Measurements from ENCODE around the gene DAB2IP.

DAB2IP gene

DNA sequence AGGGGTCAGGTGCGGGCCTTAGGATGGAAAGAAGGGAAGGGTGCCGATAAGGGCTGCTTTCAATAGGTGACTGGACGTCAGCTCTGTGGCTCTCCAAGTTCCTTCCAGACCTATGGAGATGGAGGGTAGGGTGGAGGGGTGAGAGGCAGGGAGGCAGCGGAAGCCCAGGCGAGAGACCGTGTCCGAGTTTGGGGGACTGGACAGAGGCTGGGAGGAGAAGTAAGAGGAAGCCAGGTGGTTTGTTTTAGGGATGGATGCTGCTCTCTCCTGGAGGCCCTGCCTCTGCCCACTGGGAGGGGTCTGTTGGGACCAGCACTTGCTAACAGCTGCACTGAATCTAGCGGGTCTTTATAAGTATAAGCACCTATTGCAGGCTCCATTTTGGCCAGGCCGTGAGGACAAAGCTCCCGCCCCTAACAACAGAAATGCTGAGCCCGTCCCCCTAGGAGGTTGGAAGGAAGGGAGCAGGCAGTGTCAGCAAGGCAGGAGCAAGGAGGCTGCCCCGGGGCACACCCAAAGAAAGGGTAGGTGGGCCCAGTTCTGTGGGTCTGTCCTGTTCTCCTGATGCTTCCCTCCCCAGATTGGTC lies 167.5 kb downstream of the DAB2IP start:
- DNase-seq (ENCODE audit: low read depth) = no peak

DNA sequence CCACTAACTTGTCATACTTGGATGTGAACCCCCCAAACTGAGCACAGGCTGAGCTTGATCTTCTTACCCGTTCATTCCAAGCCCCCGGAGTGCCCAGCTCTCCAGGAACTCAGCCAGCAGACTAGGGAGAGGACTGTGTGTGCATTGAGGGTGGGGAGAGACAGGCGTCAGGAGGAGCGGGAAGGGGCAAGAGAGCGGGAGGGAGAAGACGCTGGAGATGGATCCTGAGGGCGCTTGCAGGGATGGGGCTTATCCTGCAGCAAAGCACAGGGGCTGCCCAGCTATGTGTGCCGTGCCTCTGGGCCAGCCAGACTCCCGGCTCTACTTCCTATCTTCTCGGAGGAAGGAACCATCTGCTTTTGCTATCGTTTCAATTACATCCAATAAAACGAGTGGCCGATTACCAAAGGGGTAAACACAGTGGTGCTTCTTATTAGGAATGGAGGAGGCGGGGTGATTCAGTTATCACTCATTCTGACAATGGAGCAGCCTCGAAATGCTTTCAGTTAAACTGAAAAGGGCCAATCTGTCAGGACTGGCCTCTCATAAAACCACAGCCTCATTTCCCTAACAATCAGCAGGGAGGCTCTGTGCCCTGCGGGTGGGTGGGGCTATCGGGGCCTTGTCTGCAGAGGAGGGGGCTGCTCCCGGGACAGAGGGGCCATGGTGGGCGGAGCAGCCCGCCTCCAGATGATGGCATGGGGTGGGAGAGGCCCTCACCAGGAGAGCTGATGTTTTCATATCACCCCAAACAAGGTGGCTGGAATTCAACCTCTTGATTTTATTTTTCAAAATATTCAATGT lies 168.2 kb downstream of the DAB2IP start:
- no peak for DNase-seq (ENCODE audit: low read depth)

DNA sequence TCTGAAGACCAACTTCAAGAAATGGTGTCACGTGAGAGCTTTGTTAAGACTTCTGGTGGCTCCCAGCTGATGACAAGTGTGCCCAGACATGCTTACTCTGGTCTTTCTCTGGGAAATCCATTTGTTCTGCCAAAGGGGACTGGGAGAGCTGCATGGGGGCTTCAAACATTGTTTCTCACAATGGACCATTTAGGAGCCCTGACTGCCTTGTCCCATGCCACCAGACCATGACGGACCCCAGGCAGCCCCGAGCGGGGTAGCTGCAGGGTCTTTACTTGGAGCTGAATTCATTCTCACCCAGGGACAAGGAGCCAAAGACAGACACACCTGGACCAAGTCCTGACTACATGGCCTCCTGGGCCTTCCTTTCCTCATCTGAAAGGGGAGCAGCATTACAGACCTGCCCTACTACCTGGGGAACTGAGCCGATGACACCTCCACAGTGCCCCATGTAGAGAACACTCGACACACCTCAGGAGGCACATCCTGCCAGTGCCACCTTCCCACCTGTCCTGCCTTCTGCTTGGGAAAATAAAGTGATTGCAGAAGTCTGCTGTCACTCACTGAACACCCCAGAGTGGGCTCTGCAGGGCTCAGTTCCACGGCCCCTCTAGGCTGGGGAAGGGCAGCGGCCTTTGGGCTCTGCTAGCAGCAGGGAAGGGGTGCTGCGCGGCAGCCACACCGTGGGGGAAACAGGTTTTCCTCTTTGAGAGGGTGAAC lies 169.0 kb downstream of the DAB2IP start:
- DNase-seq (ENCODE audit: low read depth) = no peak

DNA sequence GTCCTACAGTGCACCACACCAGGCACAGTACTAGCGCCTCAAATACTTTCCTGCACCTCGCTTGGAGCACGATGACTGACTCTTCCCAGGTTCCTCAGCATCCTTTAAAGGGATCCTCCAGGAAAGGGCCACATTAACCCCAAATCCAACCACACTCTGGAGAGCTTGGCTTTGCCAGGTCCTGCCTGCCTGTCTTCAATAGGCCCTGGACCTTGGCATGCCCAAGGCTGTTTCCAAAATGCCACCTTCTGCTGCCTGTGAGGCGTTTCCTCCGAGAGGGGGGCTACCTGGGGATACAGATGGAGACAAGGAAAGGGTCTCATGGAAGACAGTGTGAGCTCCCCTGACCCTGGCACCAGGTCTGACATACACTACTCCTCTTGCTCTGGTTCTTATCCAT lies 169.9 kb downstream of the DAB2IP start:
- no peak for DNase-seq (ENCODE audit: low read depth)

DNA sequence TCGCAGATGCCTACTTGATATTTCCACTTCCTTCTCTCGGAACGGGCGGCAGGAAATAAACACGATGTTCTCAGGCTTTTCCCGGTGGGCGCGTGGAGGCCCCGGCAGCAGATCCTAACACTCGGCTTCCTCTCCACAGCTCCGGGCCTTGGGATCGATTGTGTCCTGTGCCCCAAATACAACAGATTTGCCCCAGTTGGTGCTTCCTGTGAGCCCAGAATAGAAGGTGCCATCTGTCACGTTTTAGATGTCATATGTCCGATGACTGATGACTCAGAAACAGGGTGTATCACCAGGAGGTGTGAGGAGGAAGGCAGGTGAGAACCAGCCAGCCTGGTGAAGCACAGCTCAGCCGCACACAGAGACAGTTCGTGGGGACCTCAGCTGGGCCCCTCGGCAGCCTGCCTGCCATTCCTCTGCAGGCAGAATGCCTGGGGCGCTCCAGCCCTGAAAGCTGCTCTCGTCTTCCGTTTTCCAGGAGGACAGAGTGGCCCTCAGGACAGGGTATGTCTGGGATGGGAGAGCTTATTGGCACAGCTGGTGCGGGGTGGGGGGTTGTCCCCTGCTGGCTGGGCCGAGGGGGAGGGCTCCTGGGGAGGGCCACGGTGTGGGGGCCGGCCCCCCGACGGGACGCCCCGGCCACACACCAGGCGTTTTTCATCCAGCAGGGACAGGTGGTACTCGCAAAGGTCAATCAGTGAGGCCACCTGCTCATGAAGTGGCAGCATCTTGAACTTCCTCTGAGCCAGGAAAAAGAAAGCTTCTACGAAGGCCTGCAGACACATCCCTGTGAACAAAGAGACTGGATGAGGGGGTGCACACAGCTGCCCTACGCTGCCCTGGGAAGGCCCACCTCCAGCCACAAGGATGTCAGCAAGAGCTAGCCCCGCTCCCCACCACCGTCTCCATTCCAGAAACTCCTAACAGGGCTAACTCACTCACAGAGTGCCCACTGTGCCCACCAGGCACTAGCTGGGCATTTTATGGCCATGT lies 171.0 kb downstream of the DAB2IP start:
- DNase-seq (ENCODE audit: low read depth) = no peak

DNA sequence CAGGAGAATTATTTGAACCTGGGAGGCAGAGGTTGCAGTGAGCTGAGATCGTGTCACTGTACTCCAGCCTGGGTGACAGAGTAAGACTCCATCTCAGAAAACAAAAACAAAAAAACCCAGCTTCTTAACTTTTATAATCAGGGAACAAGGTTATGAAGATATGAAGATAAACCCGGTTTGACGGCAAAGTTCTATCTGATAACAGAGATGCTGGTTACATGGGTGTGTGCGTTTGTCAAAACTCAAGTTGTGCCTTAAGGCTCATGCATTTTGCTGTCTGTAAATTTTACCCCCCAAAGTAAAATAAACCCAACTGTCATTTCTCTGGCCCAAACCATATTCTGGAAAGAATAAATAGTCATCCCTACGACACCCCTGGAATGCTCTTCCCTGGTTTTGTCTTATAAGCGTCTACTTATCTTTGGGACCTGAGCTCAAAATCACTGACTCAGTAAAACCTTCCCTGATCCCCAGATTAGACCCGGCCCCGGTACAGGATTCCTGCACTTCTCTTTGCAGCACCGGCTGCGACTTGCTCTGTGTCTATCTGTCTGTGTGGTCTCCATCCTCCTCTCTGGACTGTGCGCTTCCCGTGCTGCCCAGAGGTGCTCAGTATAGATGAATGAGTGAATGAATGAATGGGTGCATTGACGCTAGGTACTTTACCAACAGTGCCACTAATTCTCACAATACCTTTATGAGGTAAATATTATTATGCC lies 172.2 kb downstream of the DAB2IP start:
- DNase-seq (ENCODE audit: low read depth) = no peak

DNA sequence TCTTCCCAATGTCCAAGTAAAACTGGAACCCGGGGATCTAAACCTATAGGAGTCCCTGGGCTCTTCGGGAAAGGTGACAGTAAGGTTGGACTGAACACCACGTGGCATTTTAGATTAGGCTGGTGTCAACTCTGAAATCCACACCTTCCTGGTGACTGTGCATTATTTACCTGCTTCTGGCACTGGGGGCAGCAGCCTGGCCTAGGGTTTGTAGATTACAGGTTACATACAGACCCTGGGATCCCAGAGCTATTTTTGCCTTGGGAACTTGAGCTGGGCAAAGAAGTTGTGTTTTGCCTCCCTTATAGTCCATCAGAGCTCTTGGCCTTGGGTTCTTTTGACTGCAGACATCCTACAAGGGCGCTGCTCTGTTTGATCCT lies 173.2 kb downstream of the DAB2IP start:
- DNase-seq (ENCODE audit: low read depth) = no peak

DNA sequence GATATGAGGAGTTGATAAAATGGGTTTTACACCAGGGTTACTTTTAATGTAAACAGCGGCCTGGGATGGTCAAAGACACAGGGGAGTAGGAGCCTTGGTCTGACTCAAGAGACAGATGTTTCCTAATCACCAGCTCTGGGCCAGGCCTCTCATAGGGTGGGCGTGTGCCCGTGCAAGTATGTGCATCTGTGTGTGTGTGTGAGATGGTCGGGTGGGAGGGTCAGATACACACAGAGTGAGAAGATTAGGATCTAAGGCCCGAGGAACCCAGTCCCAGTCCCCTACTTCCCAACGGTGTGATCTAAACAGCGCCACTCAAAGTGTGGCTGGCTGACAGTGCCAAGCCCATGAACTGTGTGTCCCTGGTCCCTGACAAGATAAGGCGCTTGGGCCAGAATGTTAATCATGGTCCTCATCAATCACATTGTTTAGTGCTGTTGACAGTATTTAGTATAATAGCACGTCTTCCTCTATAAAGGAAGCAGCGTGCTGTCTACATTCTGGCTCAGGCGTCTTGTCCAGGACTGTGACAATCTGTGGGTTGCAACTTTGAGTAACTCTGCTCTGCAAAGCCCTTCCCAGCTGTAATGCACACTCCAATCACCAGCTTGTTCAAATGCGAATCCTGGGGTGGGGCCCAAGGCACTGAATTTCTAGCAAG lies 173.7 kb downstream of the DAB2IP start:
- DNase-seq (ENCODE audit: low read depth) = no peak

DNA sequence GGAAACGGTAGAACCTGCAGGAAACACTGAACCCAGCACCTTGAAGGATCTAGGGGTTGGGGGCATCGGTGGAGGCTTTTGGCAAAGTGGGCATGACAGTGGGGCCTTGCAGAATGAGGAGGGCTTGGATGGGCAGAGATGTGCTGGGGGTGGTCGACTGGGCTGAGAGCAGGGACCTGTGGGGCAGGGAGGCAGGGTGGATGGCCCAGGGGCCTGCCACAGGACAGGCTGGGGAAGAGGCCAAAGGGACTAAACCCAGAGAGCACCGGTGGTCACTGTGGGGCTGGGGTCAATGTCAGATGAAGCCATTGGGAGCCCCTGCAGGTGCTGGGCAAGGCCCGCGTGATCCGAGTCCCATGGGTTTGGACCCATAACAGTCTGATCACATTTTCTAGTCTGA lies 175.3 kb downstream of the DAB2IP start:
- no peak for DNase-seq (ENCODE audit: low read depth)

DNA sequence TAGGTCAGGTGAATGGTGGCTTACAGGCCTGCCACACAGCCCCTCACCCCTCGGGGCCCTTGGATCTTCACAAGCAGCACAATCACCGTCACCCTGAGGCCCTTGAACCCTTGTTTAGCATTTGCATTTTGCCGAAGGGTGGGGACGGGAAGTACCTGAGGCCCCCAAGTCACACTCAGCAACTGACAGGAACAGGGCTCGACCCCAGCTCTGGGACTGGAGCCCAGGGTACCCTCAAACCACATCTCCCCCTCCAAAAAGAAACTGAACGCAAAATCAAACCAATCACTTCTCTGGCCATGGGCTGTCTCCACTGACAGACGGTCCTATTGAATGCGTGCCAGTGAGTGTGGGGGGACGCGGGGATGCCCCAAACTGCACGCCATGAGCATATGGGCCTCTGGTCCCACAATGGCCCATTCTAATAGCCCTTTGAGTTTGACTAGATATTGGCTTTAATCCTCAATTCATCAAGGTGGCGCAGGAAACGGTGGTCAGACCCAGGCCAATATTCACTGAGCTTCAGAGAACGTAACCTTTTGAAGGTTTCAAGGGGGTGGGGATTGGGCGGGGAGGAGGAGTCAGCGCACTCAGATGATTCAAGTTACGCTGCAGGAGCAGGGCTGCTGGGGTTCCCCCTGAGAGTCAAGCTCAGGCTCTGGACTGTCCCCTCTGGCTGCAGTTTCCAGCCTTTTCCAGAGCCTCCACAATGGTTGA lies 176.0 kb downstream of the DAB2IP start:
- DNase-seq (ENCODE audit: low read depth) = no peak

DNA sequence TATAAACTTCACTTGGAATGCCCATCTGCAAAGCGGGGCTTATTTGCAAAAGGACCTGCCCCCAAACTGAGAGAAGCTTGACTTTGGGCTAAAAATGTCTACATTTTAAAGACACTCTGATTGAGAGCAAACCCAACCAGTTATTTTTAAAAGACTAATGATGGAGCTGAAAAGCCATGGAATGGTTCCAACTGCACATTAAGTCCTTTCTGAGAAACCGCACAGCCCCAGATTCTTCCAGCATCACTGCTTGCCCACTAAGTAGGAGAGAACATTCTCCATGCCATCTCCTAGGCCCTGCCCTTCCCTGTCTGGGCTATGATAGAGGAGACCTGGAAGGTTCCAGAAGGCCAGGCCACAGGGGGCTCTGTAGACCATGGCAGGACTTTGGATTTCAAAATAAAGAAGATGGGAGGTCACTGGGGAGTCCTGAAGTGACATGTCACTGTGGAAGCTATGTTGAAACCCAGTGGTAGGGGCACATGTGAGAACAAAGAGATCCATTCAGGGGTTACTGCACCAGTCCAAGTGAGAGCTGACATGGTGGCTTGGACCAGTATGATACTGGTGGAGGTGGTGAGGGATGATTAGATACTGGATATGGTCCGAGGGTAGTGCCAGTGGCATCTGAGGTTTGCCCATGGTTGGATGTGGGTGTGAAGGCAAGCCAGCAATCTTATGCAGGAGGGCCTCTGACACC lies 179.2 kb downstream of the DAB2IP start:
- no peak for DNase-seq (ENCODE audit: low read depth)

DNA sequence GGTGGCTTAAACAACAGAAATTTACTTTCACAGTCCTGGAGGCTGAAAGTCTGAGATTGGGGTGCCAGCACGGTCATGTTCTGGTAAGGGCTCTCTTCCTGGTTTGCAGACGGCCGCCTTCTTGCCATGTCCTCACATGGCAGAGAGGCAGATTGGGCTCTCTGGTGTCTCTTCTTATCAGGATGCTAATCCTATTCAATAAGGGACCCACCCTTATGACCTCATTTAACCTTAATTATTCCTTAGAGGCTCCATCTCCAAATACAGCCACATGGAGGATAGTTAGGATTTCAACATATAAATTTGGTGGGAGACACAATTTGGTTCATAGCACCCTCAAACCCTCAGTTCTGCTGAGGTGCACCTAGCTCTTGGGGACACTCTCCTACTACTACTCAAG lies 180.4 kb downstream of the DAB2IP start:
- DNase-seq (ENCODE audit: low read depth) = no peak

DNA sequence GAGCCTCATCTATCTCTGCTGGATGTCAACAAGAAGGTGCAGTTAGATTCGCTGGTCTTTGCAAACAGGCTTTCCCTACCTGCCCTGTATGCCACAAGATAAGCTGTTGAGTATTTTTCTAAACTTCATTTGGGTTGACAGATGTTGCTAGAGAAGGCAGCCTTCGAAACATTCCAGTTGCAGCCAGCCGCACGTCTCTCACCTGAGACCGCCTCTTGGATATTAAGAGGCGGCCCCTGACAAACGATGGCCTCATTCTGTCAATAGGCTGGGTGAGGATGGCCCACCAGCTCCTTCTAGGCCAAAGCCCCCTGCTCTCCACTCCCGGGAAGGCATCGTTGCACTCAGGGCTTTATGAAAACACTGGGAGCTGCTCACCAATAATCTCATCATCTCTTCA lies 181.6 kb downstream of the DAB2IP start:
- DNase-seq (ENCODE audit: low read depth) = no peak

Measured in stimulated activated CD8-positive, alpha-beta memory T cell treated with anti-CD3 and anti-CD28 coated beads, Interleukin-15, amount 100 ng/mL, for 1 hour (primary cell).